CD14-positive monocyte (primary cell): ENCODE results near the gene TGFBR3. TPM values are rescaled to one million over a fixed set of nuclear protein-coding genes. Genes with fewer than 3 reads are reported as not detected.

Experiments used
- DNase-seq, 3 donors: peaks; one replicate each; pipeline ENCODE4 v3.0.0-alpha.2; 2011 to 2022
- H2AFZ ChIP-seq: 2 replicates; pipeline ENCODE4 v1.6.0; 2012; ENCODE audit warnings: mild to moderate bottlenecking, low read depth, low read length, inconsistent platforms; ENCODE audit not compliant: insufficient read depth, poor library complexity, severe bottlenecking
- H3K27ac ChIP-seq, 2 donors: 1 replicate in 1 of 2; 2 replicates in 1 of 2; pipeline ENCODE4 v1.5.1; 2012 to 2013; ENCODE audit warnings: low read length in 2 of 2, control low read depth in 1 of 2, inconsistent platforms in 1 of 2, low read depth in 1 of 2, mild to moderate bottlenecking in 1 of 2
- H3K27me3 ChIP-seq, 2 donors: one replicate each; pipeline versions ENCODE4 v1.6.0 to v1.6.1; 2011 to 2013; ENCODE audit warnings: low read length in 2 of 2; ENCODE audit not compliant: control insufficient read depth in 2 of 2, insufficient read depth in 2 of 2
- H3K36me3 ChIP-seq, 2 donors: replicated peaks in 1 of 2; 1 replicate in 1 of 2; 2 replicates in 1 of 2; pipeline versions ENCODE4 v1.5.1 to v1.6.1; 2012 to 2013; ENCODE audit warnings: low read length in 2 of 2, control low read depth in 1 of 2, inconsistent platforms in 1 of 2, mild to moderate bottlenecking in 1 of 2; ENCODE audit not compliant: insufficient read depth in 2 of 2, control insufficient read depth in 1 of 2
- H3K4me1 ChIP-seq, 2 donors: 1 replicate in 1 of 2; 2 replicates in 1 of 2; pipeline versions ENCODE4 v1.5.1 to v1.6.1; 2012 to 2013; ENCODE audit warnings: low read length in 2 of 2, control low read depth in 1 of 2, inconsistent platforms in 1 of 2, mild to moderate bottlenecking in 1 of 2, moderate library complexity in 1 of 2; ENCODE audit not compliant: insufficient read depth in 2 of 2, control insufficient read depth in 1 of 2
- H3K4me2 ChIP-seq: replicated peaks from 2 replicates; pipeline ENCODE3; 2012; ENCODE audit warnings: low read length, moderate library complexity, mild to moderate bottlenecking; ENCODE audit not compliant: poor library complexity, severe bottlenecking; ENCODE audit errors: extremely low read depth
- H3K4me3 ChIP-seq, 3 experiments: fragments of 200-600 bp in 1 of 3; sonication (generic) in 1 of 3; replicated peaks in 1 of 3; 1 replicate in 2 of 3; 2 replicates in 1 of 3; pipeline ENCODE4 v1.5.1; 2011 to 2013; ENCODE audit warnings: low read length in 3 of 3, mild to moderate bottlenecking in 3 of 3, control low read depth in 2 of 3, low read depth in 2 of 3, inconsistent platforms in 1 of 3, moderate library complexity in 1 of 3
- H3K79me2 ChIP-seq: 2 replicates; pipeline ENCODE4 v1.6.0; 2012; ENCODE audit warnings: mild to moderate bottlenecking, control low read depth, inconsistent platforms, low read length, moderate library complexity; ENCODE audit not compliant: insufficient read depth
- H3K9ac ChIP-seq: 2 replicates; pipeline ENCODE4 v1.6.0; 2017; ENCODE audit warnings: low read length, mild to moderate bottlenecking; ENCODE audit not compliant: insufficient read depth, poor library complexity, severe bottlenecking
- H3K9me3 ChIP-seq, 2 donors: replicated peaks in 1 of 2; 1 replicate in 1 of 2; 2 replicates in 1 of 2; pipeline versions ENCODE4 v1.5.1 to v1.6.1; 2012 to 2013; ENCODE audit warnings: low read length in 2 of 2, control low read depth in 1 of 2; ENCODE audit not compliant: control insufficient read depth in 1 of 2, insufficient read depth in 1 of 2
- H4K20me1 ChIP-seq: 2 replicates; pipeline ENCODE4 v1.6.0; 2012; ENCODE audit warnings: mild to moderate bottlenecking, low read length, control low read depth, moderate library complexity; ENCODE audit not compliant: insufficient read depth
- H3K27ac Mint-ChIP-seq, 7 donors: one replicate each; pipeline ENCODE4 v1.8.0; 2020; ENCODE audit warnings: mild to moderate bottlenecking in 7 of 7, mixed read lengths in 7 of 7, moderate library complexity in 6 of 7, inconsistent platforms in 2 of 7
- H3K27me3 Mint-ChIP-seq, 3 donors: one replicate each; pipeline ENCODE4 v1.8.0; 2021 to 2022; ENCODE audit warnings: low read depth in 3 of 3, mild to moderate bottlenecking in 3 of 3, mixed read lengths in 3 of 3, moderate library complexity in 3 of 3, inconsistent platforms in 1 of 3
- H3K36me3 Mint-ChIP-seq, 2 donors: one replicate each; pipeline ENCODE4 v1.8.0; 2020; ENCODE audit warnings: mixed read lengths in 2 of 2, inconsistent platforms in 1 of 2, mild to moderate bottlenecking in 1 of 2
- H3K4me1 Mint-ChIP-seq: one replicate; pipeline ENCODE4 v1.8.0; 2020; ENCODE audit warnings: mild to moderate bottlenecking, mixed read lengths
- H3K4me3 Mint-ChIP-seq, 2 donors: one replicate each; pipeline ENCODE4 v1.8.0; 2020; ENCODE audit warnings: mild to moderate bottlenecking in 2 of 2, mixed read lengths in 2 of 2, moderate library complexity in 1 of 2
- H3K9me3 Mint-ChIP-seq, 7 donors: one replicate each; pipeline ENCODE4 v1.8.0; 2020 to 2022; ENCODE audit warnings: mixed read lengths in 7 of 7, mild to moderate bottlenecking in 6 of 7, moderate library complexity in 6 of 7, inconsistent platforms in 2 of 7
- CTCF ChIP-seq: fragments of 200-600 bp; IDR thresholded peaks from one replicate; pipeline ENCODE4 v1.8.0; 2022; ENCODE audit warnings: antibody characterized with exemption, mild to moderate bottlenecking
- WGBS: methylation state at CpG from one replicate; pipeline ENCODE4 v1.1.5; 2013; ENCODE audit warnings: missing lambda C conversion rate; ENCODE audit not compliant: insufficient coverage; 5-methylcytosine and 5-hydroxymethylcytosine counted together
- intact Hi-C, 2 donors: fragments of 100-400 bp; cut with micrococcal nuclease; formaldehyde crosslinking; loops; one replicate each; pipeline versions ENCODE4 v1.15.0 to v1.15.1; 2023
- polyA plus RNA-seq, 3 donors: library from polyadenylated mRNA; depleted of rRNA in 1 of 3; unstranded in 2 of 3; stranded (reverse) in 1 of 3; fragments of 300-500 nt in 2 of 3; fragments of >200 nt in 1 of 3; fragmentation: Illumina TruSeq in 2 of 3; gene quantifications; 1 replicate in 2 of 3; 2 replicates in 1 of 3; pipeline ENCODE4 v1.2.3, GENCODE V29; 2012 to 2021

The TGFBR3 gene
- polyA plus RNA-seq, 3 donors: 0.09 to 0.28 (median 0.20) TPM

GRCh38 chr1:91746728-91747338 lies 139.1 kb downstream of the TGFBR3 start:
- Mint-ChIP-seq H3K4me3 (no peak overlapping the region), H3K27ac (no peak overlapping the region), H3K36me3 (no peaks in the 10 kb centered on the region), H3K27me3 (peaks cover 0 to 2% (median 2%) of the 10 kb centered on the region in 3 donors), H3K4me1 (no peaks in the 10 kb centered on the region), H3K9me3 (peaks cover 0 to 12% (median 7%) of the 10 kb centered on the region in 7 donors)
- Histone ChIP-seq H3K9ac (no peak overlapping the region), H3K4me2 (no peak overlapping the region), H3K27me3 (no peaks in the 10 kb centered on the region), H3K9me3 (peaks cover 10 to 13% of the 10 kb centered on the region in 2 donors), H3K4me1 (no peaks in the 10 kb centered on the region), H3K27ac (no peak overlapping the region), H3K79me2 (no peaks in the 10 kb centered on the region), H2AFZ (no peak overlapping the region), H3K4me3 (no peak overlapping the region), H3K36me3 (no peaks in the 10 kb centered on the region), H4K20me1 (no peaks in the 10 kb centered on the region)
- WGBS: 100% methylated on average over 1 of the region's 3 CpGs
- intact Hi-C loops: no loop called here
- TF ChIP-seq CTCF: no peak
- no peak for DNase-seq

GRCh38 chr1:91745640-91746373 lies 140.1 kb downstream of the TGFBR3 start:
- no peak for TF ChIP-seq CTCF
- H3K27me3 Mint-ChIP-seq: peaks cover 0 to 3% (median 3%) of the 10 kb centered on the region in 3 donors
- H3K4me3 Mint-ChIP-seq: no peak overlapping the region
- no peak overlapping the region for H3K9ac ChIP-seq
- no peaks in the 10 kb centered on the region for H3K27me3 ChIP-seq
- peaks cover 10 to 13% of the 10 kb centered on the region in 2 donors for H3K9me3 ChIP-seq
- DNase-seq: no peak
- H3K4me1 ChIP-seq: no peaks in the 10 kb centered on the region
- H4K20me1 ChIP-seq: no peaks in the 10 kb centered on the region
- no peak overlapping the region for H3K4me3 ChIP-seq
- WGBS: no CpG with 5 or more reads among the region's 5 CpGs
- H3K4me2 ChIP-seq: no peak overlapping the region
- no peak overlapping the region for H3K27ac ChIP-seq
- H2AFZ ChIP-seq: no peak overlapping the region
- intact Hi-C loops: no loop called here
- H3K4me1 Mint-ChIP-seq: no peaks in the 10 kb centered on the region
- H3K27ac Mint-ChIP-seq: no peak overlapping the region
- H3K79me2 ChIP-seq: no peaks in the 10 kb centered on the region
- peaks cover 0 to 13% (median 9%) of the 10 kb centered on the region in 7 donors for H3K9me3 Mint-ChIP-seq
- no peaks in the 10 kb centered on the region for H3K36me3 Mint-ChIP-seq
- no peaks in the 10 kb centered on the region for H3K36me3 ChIP-seq
